ENCODE measurements around the gene FDCSP.
A peak's percentile ranks its signal among the peaks of the same experiment; 100 is the strongest.
"Not testable (repeated sequence)": the region's sequence is repeated elsewhere in the genome, so short reads cannot be mapped to it uniquely, and the experiment has no call there.

Gene FDCSP

DNA sequence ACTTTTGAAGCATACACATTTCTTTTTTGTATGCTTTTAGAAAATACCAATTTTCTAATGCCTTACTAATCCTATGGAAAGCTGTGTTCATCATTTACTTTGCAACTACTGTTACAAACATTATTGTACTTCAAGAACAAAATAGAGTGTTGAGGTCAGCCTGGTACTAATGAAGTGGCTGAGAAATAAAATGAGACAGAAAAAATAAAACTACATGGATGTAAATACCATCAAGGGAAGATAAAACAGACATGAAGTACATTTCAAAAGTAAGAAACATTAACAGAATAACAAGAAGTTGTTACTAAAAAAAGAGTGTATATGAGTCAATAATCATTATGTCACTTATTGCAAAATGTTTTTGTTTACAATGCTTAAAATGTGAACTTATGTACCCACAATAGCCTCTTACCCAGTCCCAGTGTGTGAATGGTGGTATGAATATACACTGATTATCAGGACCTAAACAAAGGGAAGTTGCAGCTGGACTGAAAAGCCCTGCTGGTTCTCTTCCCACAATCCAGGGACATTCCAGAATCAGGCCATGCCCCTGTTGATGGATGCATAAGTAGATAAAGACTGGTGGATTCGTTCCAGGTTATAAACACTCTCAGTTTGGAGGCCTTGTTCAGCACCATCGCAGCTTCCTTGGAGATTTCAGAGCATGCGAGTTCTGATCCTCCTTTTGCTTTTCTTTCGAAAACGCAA is 14.1 kb downstream of the FDCSP start:
- no peak for DNase-seq

DNA sequence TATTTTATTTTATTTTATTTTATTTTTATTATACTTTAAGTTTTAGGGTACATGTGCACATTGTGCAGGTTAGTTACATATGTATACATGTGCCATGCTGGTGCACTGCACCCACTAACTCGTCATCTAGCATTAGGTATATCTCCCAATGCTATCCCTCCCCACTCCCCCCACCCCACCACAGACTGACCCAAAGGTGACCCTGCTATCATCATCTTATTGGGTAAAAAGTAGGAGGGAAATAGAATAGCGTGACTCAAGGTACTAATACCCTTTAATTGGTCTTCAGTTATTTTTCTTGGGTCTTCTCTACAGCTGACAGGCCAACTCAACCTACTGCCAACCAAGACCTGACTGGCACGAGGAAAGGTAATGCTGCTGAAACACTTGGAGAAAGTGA is 16.4 kb downstream of the FDCSP start, which contains the start of gene CSN3:
Gene CSN3 (plus strand): TSS at position 301 of the 400 bp plus-strand sequence. CDS start 2,223 bp downstream, outside the sequence.
- DNase-seq, result not testable (repeated sequence)

DNA sequence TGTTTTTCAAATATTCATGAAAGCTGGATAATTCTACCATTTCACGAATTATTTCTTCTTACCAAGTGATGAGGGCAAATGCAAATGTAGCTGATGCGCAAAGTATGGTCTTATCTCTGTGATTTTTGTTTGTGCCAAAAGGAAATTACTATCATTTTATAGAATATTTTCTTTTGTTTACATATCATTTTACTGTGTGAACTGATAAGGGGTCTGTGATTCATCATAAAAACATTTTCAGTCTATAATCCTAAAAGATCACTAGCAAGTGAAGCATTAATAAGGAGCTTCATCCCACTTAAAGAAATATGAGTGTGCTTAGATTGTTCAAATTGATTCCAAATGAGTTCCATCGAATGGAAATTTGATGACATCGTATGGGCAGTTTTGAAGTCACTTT is 17.2 kb downstream of the FDCSP start:
- DNase-seq, result no peak

DNA sequence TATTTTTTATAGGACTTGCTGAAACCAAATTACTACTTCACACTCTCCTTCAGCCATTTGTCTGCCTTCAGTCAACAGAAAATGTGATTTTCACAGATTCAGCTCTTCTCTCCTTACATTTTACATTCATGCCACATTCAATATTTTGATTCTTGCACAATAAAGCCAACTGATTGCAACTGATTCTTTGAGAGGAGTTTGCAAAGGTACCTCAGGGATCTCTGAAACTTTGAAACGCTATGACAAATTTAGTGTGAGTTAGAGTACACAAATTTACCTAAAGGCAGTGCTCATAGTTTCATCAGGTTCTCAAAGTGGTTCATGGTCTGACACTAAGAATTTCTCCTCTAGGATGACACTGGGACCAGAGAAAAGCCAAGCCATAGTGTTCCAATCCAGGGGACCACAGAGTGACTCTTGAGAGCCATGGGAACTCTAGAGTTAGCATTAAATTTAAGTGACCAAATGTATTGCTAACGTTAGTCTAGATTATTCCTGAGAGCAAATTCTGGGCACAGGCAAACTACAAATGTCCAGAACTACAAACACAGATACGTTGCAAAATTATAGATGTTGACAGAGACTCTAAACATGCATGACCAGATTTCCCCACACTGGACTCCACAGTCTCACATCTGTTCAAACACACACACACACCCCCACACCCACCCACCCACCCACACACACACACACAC is 25.5 kb downstream of the FDCSP start:
- no peak for DNase-seq

DNA sequence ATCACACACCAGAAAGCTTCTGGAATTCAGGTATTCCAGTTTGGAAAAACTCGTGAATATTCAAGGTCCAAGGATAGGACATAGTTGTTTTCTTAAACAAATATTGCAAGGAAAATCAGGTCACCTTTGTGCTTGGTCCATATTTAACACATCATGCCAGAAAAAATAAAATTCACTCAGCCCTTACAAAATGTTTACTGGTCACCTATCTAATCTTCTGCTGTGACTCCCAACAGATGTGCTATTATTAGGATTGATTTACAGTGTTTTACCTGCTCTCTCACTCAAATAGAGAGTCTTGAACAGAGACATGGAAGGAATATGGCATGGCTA is 26.0 kb downstream of the FDCSP start:
- DNase-seq, result no peak

DNA sequence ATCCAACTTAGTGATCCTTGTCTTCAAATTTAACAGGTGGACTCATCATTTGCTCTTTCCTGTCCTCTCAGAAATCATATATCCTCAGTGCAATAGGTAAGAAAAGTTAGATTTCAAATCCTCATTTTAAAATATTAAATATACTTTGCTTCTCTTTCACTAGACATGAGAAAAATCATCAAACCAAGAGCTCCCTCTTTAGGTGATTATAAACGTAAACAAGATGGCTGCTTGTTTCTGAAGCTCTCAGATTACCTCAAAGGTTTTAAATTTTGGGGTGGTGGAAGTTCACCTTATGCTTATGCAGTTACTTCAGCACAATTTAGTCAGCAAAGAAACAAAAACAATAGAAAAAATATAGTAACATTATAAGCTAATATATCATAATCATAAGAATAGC is 43.8 kb downstream of the FDCSP start:
- DNase-seq, result peak; percentile 0

DNA sequence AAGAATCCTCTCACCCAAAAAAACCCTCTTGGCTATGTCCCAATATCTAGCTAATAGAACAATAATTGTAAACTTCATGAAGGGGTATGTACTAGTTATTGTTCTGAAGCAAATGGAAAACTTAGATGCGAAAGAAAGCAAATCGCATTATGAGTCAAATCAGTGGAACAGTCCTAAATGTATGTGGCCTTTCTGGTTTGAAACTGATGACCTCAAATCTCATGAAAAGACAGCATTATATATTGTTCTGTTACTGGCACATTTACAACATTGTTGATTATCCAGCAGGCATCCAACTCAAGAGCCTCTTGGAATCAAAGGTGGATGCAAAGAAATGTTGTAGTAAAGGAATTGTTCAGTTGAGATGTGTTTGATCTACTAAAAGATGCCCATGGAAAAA is 51.2 kb downstream of the FDCSP start:
- no peak for DNase-seq

DNA sequence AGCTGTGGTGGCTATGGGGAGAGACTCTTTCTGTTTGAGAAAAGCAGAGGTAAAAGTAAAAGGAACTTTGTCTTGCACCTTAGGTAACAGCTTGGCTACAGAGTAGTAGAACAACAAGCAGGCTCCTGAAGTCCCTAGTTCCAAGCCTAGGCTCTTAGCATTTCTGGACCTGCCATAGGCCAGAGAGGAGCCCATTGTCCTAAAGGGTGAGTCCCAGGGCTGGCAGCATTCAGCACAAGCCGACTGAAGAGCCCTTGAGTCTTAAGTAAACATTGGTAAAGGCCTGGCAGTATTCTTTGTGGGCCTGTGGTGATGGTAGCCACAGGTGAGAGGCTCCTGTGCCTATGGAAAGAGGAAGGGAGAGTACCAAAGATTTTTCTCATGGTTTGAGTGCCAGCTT is 54.6 kb downstream of the FDCSP start:
- DNase-seq, result no peak

Data from fibroblast of upper back skin (primary cell).